GM23338 (cell line): ENCODE results near the gene OR2AE1.

Source experiments
- CREB1 ChIP-seq: fragments of 250-450 bp; sonication (Bioruptor Pico); IDR thresholded peaks from 2 replicates; pipeline ENCODE4 v1.5.0; 2020; ENCODE audit warnings: low read depth, mild to moderate bottlenecking, moderate library complexity
- EZH2 ChIP-seq: fragments of 200-600 bp; sonication (generic); IDR thresholded peaks from one replicate; pipeline ENCODE4 v1.8.0; 2017; ENCODE audit warnings: antibody characterized with exemption, mild to moderate bottlenecking, low read depth; ENCODE audit not compliant: unreplicated experiment
- EZH2phosphoT487 ChIP-seq: fragments of 200-600 bp; sonication (generic); IDR thresholded peaks from one replicate; pipeline ENCODE4 v1.8.1; 2018; ENCODE audit warnings: antibody characterized with exemption; ENCODE audit not compliant: unreplicated experiment
- JUNB ChIP-seq: IDR thresholded peaks from one replicate; pipeline ENCODE4 v1.6.1; 2016; ENCODE audit warnings: antibody characterized with exemption; ENCODE audit not compliant: unreplicated experiment
- POLR2AphosphoS5 ChIP-seq: IDR thresholded peaks from 2 replicates; pipeline ENCODE4 v1.6.1; 2016; ENCODE audit warnings: antibody characterized with exemption, low read depth
- ZNF114 ChIP-seq: fragments of 250-450 bp; sonication (Bioruptor Pico); IDR thresholded peaks from 2 replicates; pipeline ENCODE4 v1.5.0; 2020; ENCODE audit warnings: mild to moderate bottlenecking, moderate library complexity
- TF ChIP-seq, protein P1 (sequence below): IDR thresholded peaks from 2 replicates; pipeline ENCODE4 v1.6.1; 2016; ENCODE audit warnings: antibody characterized with exemption
- TF ChIP-seq, protein P2 (sequence below), 2 experiments: fragments of 200-600 bp in 1 of 2; sonication (generic) in 1 of 2; conservative IDR thresholded peaks; 2 replicates each; pipeline versions ENCODE4 v1.5.1 to v1.6.1; 2016 to 2017; ENCODE audit warnings: antibody characterized with exemption in 2 of 2, low read depth in 2 of 2, mild to moderate bottlenecking in 2 of 2, moderate library complexity in 1 of 2
- TF ChIP-seq, protein P3 (sequence below): IDR thresholded peaks from one replicate; pipeline ENCODE4 v1.6.1; 2018; ENCODE audit warnings: antibody characterized with exemption; ENCODE audit not compliant: unreplicated experiment

DNA sequence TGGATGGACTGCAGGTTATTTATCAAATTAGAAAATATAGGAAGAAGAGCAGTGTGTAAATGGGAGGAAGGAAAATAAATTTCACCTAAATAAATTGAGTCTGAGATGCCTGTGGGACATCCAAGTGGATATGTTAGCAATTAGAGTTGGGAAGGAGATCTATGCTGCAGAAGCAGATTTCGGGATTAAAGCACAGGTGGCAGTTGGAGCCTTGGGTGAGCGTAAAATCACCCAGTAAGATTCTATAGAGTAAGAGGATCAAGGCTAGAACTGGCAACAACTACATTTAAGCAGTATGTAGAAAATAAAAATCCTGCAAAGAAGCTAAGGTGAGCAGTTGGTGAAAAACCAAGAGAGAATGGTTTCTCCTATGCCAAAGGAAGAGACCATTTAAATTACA, 34.1 kb upstream of the OR2AE1 start:
- TF ChIP-seq EZH2: no peak
- TF ChIP-seq, protein P1, sequence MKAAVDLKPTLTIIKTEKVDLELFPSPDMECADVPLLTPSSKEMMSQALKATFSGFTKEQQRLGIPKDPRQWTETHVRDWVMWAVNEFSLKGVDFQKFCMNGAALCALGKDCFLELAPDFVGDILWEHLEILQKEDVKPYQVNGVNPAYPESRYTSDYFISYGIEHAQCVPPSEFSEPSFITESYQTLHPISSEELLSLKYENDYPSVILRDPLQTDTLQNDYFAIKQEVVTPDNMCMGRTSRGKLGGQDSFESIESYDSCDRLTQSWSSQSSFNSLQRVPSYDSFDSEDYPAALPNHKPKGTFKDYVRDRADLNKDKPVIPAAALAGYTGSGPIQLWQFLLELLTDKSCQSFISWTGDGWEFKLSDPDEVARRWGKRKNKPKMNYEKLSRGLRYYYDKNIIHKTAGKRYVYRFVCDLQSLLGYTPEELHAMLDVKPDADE: no peak
- TF ChIP-seq, protein P2, sequence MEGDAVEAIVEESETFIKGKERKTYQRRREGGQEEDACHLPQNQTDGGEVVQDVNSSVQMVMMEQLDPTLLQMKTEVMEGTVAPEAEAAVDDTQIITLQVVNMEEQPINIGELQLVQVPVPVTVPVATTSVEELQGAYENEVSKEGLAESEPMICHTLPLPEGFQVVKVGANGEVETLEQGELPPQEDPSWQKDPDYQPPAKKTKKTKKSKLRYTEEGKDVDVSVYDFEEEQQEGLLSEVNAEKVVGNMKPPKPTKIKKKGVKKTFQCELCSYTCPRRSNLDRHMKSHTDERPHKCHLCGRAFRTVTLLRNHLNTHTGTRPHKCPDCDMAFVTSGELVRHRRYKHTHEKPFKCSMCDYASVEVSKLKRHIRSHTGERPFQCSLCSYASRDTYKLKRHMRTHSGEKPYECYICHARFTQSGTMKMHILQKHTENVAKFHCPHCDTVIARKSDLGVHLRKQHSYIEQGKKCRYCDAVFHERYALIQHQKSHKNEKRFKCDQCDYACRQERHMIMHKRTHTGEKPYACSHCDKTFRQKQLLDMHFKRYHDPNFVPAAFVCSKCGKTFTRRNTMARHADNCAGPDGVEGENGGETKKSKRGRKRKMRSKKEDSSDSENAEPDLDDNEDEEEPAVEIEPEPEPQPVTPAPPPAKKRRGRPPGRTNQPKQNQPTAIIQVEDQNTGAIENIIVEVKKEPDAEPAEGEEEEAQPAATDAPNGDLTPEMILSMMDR (conservative IDR thresholded peaks at IDR 0.05; ENCODE audit: low read depth in 2 of 2): no peak
- TF ChIP-seq EZH2phosphoT487: no peak
- TF ChIP-seq POLR2AphosphoS5: no peak
- TF ChIP-seq JUNB: no peak
- TF ChIP-seq, protein P3, sequence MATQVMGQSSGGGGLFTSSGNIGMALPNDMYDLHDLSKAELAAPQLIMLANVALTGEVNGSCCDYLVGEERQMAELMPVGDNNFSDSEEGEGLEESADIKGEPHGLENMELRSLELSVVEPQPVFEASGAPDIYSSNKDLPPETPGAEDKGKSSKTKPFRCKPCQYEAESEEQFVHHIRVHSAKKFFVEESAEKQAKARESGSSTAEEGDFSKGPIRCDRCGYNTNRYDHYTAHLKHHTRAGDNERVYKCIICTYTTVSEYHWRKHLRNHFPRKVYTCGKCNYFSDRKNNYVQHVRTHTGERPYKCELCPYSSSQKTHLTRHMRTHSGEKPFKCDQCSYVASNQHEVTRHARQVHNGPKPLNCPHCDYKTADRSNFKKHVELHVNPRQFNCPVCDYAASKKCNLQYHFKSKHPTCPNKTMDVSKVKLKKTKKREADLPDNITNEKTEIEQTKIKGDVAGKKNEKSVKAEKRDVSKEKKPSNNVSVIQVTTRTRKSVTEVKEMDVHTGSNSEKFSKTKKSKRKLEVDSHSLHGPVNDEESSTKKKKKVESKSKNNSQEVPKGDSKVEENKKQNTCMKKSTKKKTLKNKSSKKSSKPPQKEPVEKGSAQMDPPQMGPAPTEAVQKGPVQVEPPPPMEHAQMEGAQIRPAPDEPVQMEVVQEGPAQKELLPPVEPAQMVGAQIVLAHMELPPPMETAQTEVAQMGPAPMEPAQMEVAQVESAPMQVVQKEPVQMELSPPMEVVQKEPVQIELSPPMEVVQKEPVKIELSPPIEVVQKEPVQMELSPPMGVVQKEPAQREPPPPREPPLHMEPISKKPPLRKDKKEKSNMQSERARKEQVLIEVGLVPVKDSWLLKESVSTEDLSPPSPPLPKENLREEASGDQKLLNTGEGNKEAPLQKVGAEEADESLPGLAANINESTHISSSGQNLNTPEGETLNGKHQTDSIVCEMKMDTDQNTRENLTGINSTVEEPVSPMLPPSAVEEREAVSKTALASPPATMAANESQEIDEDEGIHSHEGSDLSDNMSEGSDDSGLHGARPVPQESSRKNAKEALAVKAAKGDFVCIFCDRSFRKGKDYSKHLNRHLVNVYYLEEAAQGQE: no peak
- TF ChIP-seq CREB1: no peak
- TF ChIP-seq ZNF114 (CRISPR knock-in tag): no peak
